HG02623 (cell line): Measurements from ENCODE around the gene ABCC8.
"Not testable (repeated sequence)": the region's sequence is repeated elsewhere in the genome, so short reads cannot be mapped to it uniquely, and the experiment has no call there.

ENCODE experiments used
- ATAC-seq: cut with Tn5 transposase; IDR thresholded peaks from one replicate; pipeline ENCODE4 v1.9.1; 2021; ENCODE audit warnings: moderate library complexity; ENCODE audit not compliant: unreplicated experiment

Gene ABCC8

GRCh38 chr11:17434108-17434507 lies 42.5 kb downstream of the ABCC8 start:
- no peak for ATAC-seq

- ATAC-seq = no peak
These were observed 44.6 kb downstream of the ABCC8 start for GRCh38 chr11:17432002-17432401.

GRCh38 chr11:17431139-17431538 lies 45.5 kb downstream of the ABCC8 start:
- ATAC-seq = no peak

GRCh38 chr11:17430616-17431015 lies 46.0 kb downstream of the ABCC8 start:
- no peak for ATAC-seq

- ATAC-seq = no peak
These were observed 47.7 kb downstream of the ABCC8 start for GRCh38 chr11:17428925-17429324.

- no peak for ATAC-seq
These were observed 48.4 kb downstream of the ABCC8 start for GRCh38 chr11:17428261-17428660.

- not testable (repeated sequence) for ATAC-seq
These were observed 50.4 kb downstream of the ABCC8 start for GRCh38 chr11:17426233-17426632.

- ATAC-seq = no peak
These were observed 52.9 kb downstream of the ABCC8 start for GRCh38 chr11:17423533-17424310.

GRCh38 chr11:17421781-17422180 lies 54.9 kb downstream of the ABCC8 start:
- no peak for ATAC-seq

GRCh38 chr11:17418444-17419081 lies 58.1 kb downstream of the ABCC8 start:
- no peak for ATAC-seq

GRCh38 chr11:17416492-17416891 lies 60.2 kb downstream of the ABCC8 start:
- no peak for ATAC-seq

GRCh38 chr11:17415523-17416104 lies 61.0 kb downstream of the ABCC8 start:
- ATAC-seq = no peak

- no peak for ATAC-seq
These were observed 61.7 kb downstream of the ABCC8 start for GRCh38 chr11:17414992-17415391.

GRCh38 chr11:17414317-17414737 lies 62.3 kb downstream of the ABCC8 start:
- no peak for ATAC-seq

- no peak for ATAC-seq
These were observed 63.0 kb downstream of the ABCC8 start for GRCh38 chr11:17413414-17414316.

- no peak for ATAC-seq
These were observed 64.0 kb downstream of the ABCC8 start for GRCh38 chr11:17412488-17413180.

- ATAC-seq = no peak
These were observed 65.2 kb downstream of the ABCC8 start for GRCh38 chr11:17411418-17411817.

GRCh38 chr11:17410606-17411379 lies 65.9 kb downstream of the ABCC8 start:
- no peak for ATAC-seq

GRCh38 chr11:17408641-17409040 lies 68.0 kb downstream of the ABCC8 start:
- ATAC-seq = no peak

GRCh38 chr11:17408026-17408425 lies 68.6 kb downstream of the ABCC8 start:
- no peak for ATAC-seq
